HUDEP-2 (cell line): ENCODE results near the gene SYNGR3.
"Not testable (repeated sequence)": the region's sequence is repeated elsewhere in the genome, so short reads cannot be mapped to it uniquely, and the experiment has no call there.

Experiments
- DNase-seq, 76 experiments: peaks; one replicate each; lab custom pipeline; 2025; ENCODE audit not compliant: unreplicated experiment in 76 of 76; lab: John Stamatoyannopoulos, UW

Gene SYNGR3

GRCh38 chr16:1989209-1990100 is at the start of gene SYNGR3:
SYNGR3 (plus strand) TSS chr16:1989970; CDS start chr16:1990103, 133 bp downstream.
- peak in 1 of 76 experiments; percentile 33 for DNase-seq

- DNase-seq = no peak
Observed at GRCh38 chr16:1940273-1941161, 49.3 kb upstream of the SYNGR3 start.

GRCh38 chr16:1941162-1942046 is 48.4 kb upstream of the SYNGR3 start:
- no peak for DNase-seq

GRCh38 chr16:1942047-1942809 is 47.5 kb upstream of the SYNGR3 start:
- DNase-seq = peak in 4 of 76 experiments; percentile 7 to 17 (median 8)

GRCh38 chr16:1942810-1943726 is 46.7 kb upstream of the SYNGR3 start, which contains the start of gene MSRB1:
MSRB1 (minus strand) TSS chr16:1943199; CDS start chr16:1943156, 43 bp downstream.
- DNase-seq = peak in 75 of 76 experiments; percentile 35 to 99 (median 97)

GRCh38 chr16:1944612-1945199 is 45.1 kb upstream of the SYNGR3 start:
- no peak for DNase-seq

- DNase-seq = peak in 1 of 76 experiments; percentile 15
Observed at GRCh38 chr16:1945559-1946391, 44.0 kb upstream of the SYNGR3 start.

GRCh38 chr16:1946495-1947368 is 43.0 kb upstream of the SYNGR3 start:
- no peak for DNase-seq

GRCh38 chr16:1947369-1947670 is 42.5 kb upstream of the SYNGR3 start:
- DNase-seq = no peak

- DNase-seq = no peak
Observed at GRCh38 chr16:1949507-1949906, 40.3 kb upstream of the SYNGR3 start.

- peak in 8 of 76 experiments; percentile 2 to 38 (median 16) for DNase-seq
Observed at GRCh38 chr16:1950047-1950446, 39.7 kb upstream of the SYNGR3 start.

GRCh38 chr16:1950559-1950958 is 39.2 kb upstream of the SYNGR3 start:
- no peak for DNase-seq

- no peak for DNase-seq
Observed at GRCh38 chr16:1953734-1954133, 36.0 kb upstream of the SYNGR3 start.

GRCh38 chr16:1957434-1958142 is 32.2 kb upstream of the SYNGR3 start:
- not testable (repeated sequence) for DNase-seq

- not testable (repeated sequence) for DNase-seq
Observed at GRCh38 chr16:1958143-1958491, 31.7 kb upstream of the SYNGR3 start.

- DNase-seq = no peak
Observed at GRCh38 chr16:1958715-1959268, 31.0 kb upstream of the SYNGR3 start.
